Activated CD8-positive, alpha-beta T cell treated with anti-CD3 and anti-CD28 coated beads for 36 hours (primary cell): ENCODE data around the gene TMEM35B. TPM values are rescaled to one million over a fixed set of nuclear protein-coding genes. Genes with fewer than 3 reads are reported as not detected.

Source experiments
- ATAC-seq: fragments of 200-7000 bp; cut with Tn5 transposase; one replicate; pipeline ENCODE4 v1.10.0; 2021; ENCODE audit warnings: mild to moderate bottlenecking, moderate library complexity
- CTCF ChIA-PET: fragments of 350-600 bp; sonication (Branson Sonifier 250); formaldehyde crosslinking; loops from one replicate; lab custom pipeline; 2021; ENCODE audit warnings: antibody characterized with exemption; lab: Charles Lee
- POLR2A ChIA-PET: fragments of 350-600 bp; sonication (Branson Sonifier 250); formaldehyde crosslinking; loops from one replicate; lab custom pipeline; 2021; ENCODE audit warnings: antibody characterized with exemption; lab: Charles Lee
- DNase-seq: peaks from one replicate; pipeline ENCODE4 v3.0.0-alpha.2; 2020
- H3K27ac Mint-ChIP-seq: one replicate; pipeline ENCODE4 v1.8.0; 2021; ENCODE audit warnings: mild to moderate bottlenecking, mixed read lengths
- H3K27me3 Mint-ChIP-seq: one replicate; pipeline ENCODE4 v1.8.0; 2021; ENCODE audit warnings: mixed read lengths
- H3K36me3 Mint-ChIP-seq: one replicate; pipeline ENCODE4 v1.8.0; 2021; ENCODE audit warnings: low read depth, mixed read lengths
- H3K4me1 Mint-ChIP-seq: one replicate; pipeline ENCODE4 v1.8.0; 2021; ENCODE audit warnings: low read depth, mixed read lengths
- H3K4me3 Mint-ChIP-seq: one replicate; pipeline ENCODE4 v1.8.0; 2021; ENCODE audit warnings: mild to moderate bottlenecking, moderate library complexity, mixed read lengths
- H3K9me3 Mint-ChIP-seq: one replicate; pipeline ENCODE4 v1.8.0; 2021; ENCODE audit warnings: mixed read lengths
- CTCF ChIP-seq: fragments of 200-600 bp; IDR thresholded peaks from one replicate; pipeline ENCODE4 v1.8.0; 2022; ENCODE audit warnings: antibody characterized with exemption, mild to moderate bottlenecking
- intact Hi-C: fragments of 100-400 bp; cut with micrococcal nuclease; formaldehyde crosslinking; loops from one replicate; pipeline ENCODE4 v1.10.0; 2022
- total RNA-seq, 2 experiments: library from RNA; stranded (reverse); gene quantifications; one replicate each; pipeline ENCODE4 v1.2.3, GENCODE V29; 2021

Gene TMEM35B
- total RNA-seq, 2 experiments from 2014 or later: 19.4 to 19.5 TPM

DNA sequence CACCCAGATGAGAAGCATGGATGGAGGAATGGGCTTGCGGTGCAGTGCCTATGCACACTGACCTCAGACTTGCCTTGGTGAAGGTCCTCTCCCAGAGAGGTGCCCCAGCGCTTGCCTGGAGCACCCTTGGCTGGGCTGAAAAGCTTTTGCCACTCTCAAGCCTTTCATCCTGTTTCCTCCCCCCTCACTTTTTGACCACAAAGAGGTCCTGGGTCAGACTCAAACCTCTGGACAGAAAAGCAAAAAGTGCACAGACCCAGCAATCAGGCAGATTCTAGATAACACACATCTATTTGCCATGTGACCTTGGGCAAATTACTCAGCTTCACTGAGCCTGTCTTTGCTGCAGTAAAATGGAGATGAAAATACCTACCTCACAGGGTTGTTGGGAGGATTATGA, 7.3 kb downstream of the TMEM35B start:
- Mint-ChIP-seq H3K9me3 (no peaks in the 10 kb centered on the region), H3K27ac (peak overlapping the region; percentile 17), H3K36me3 (peaks cover 21% of the 10 kb centered on the region), H3K4me3 (no peak overlapping the region), H3K27me3 (no peaks in the 10 kb centered on the region), H3K4me1 (peaks cover 17% of the 10 kb centered on the region)
- no peak for TF ChIP-seq CTCF
- intact Hi-C loops: no loop called here
- ChIA-PET POLR2A (no interaction called here), CTCF (no interaction called here)
- DNase-seq (no peak), ATAC-seq (no peak)

GRCh38 chr1:34977210-34977471, 8.0 kb downstream of the TMEM35B start:
- intact Hi-C loops: no loop called here
- H3K4me1 Mint-ChIP-seq: peaks cover 17% of the 10 kb centered on the region
- no peaks in the 10 kb centered on the region for H3K27me3 Mint-ChIP-seq

GRCh38 chr1:34976384-34977209, 8.6 kb downstream of the TMEM35B start:
- no peaks in the 10 kb centered on the region for H3K27me3 Mint-ChIP-seq
- no peaks in the 10 kb centered on the region for H3K9me3 Mint-ChIP-seq
- intact Hi-C loops: no loop called here
- no peak for TF ChIP-seq CTCF
- CTCF ChIA-PET: interaction anchor here (1.5 kb wide), 1 partner anchor 35 kb away, joined by 3 read pairs; no protein-coding TSS in a partner anchor
- peaks cover 13% of the 10 kb centered on the region for H3K36me3 Mint-ChIP-seq
- POLR2A ChIA-PET: no interaction called here
- no peak overlapping the region for H3K27ac Mint-ChIP-seq
- peaks cover 18% of the 10 kb centered on the region for H3K4me1 Mint-ChIP-seq
- no peak overlapping the region for H3K4me3 Mint-ChIP-seq
- ATAC-seq: no peak
- no peak for DNase-seq

More at GRCh38 chr1:34977210-34977471, 8.0 kb downstream of the TMEM35B start:
- ChIA-PET POLR2A (no interaction called here), CTCF (no interaction called here)
- no peak for TF ChIP-seq CTCF
- ATAC-seq (no peak), DNase-seq (no peak)
- Mint-ChIP-seq H3K36me3 (peaks cover 19% of the 10 kb centered on the region), H3K9me3 (no peaks in the 10 kb centered on the region), H3K4me3 (no peak overlapping the region), H3K27ac (no peak overlapping the region)

GRCh38 chr1:34975771-34976170, 9.4 kb downstream of the TMEM35B start:
- ChIA-PET CTCF (interaction anchor here (1.5 kb wide), 1 partner anchor 36 kb away, joined by 3 read pairs; no protein-coding TSS in a partner anchor), POLR2A (no interaction called here)
- ATAC-seq (no peak), DNase-seq (no peak)
- intact Hi-C loops: no loop called here
- no peaks in the 10 kb centered on the region for H3K9me3 Mint-ChIP-seq
- peaks cover 13% of the 10 kb centered on the region for H3K4me1 Mint-ChIP-seq
- peaks cover 10% of the 10 kb centered on the region for H3K36me3 Mint-ChIP-seq
- H3K27me3 Mint-ChIP-seq: no peaks in the 10 kb centered on the region
- H3K4me3 Mint-ChIP-seq: no peak overlapping the region
- no peak overlapping the region for H3K27ac Mint-ChIP-seq
- no peak for TF ChIP-seq CTCF

- ChIA-PET CTCF (interaction anchor here (0.9 to 1.5 kb wide), 2 partner anchors 11 to 36 kb away, joined by 3 read pairs; no protein-coding TSS in a partner anchor), POLR2A (no interaction called here)
- no peak overlapping the region for H3K4me3 Mint-ChIP-seq
- H3K27ac Mint-ChIP-seq: no peak overlapping the region
- DNase-seq (no peak), ATAC-seq (no peak)
- no peak for TF ChIP-seq CTCF
- intact Hi-C loops: no loop called here
- H3K9me3 Mint-ChIP-seq: no peaks in the 10 kb centered on the region
- H3K36me3 Mint-ChIP-seq: peaks cover 10% of the 10 kb centered on the region
- no peaks in the 10 kb centered on the region for H3K27me3 Mint-ChIP-seq
- peaks cover 10% of the 10 kb centered on the region for H3K4me1 Mint-ChIP-seq
These were observed 9.8 kb downstream of the TMEM35B start for GRCh38 chr1:34975338-34975737.
